HAP-1 (cell line): Measurements from ENCODE around the gene GPRIN2.

Experiments
- DNase-seq, 2 experiments: peaks; one replicate each; pipeline ENCODE4 v3.0.0-alpha.2; 2016 to 2020; ENCODE audit warnings: low spot score in 2 of 2
- H3K27me3 ChIP-seq: fragments of 250-450 bp; sonication (Bioruptor Pico); 2 replicates; pipeline ENCODE4 v1.5.1; 2020; ENCODE audit warnings: low read depth, mild to moderate bottlenecking, moderate library complexity
- H3K36me3 ChIP-seq: fragments of 250-450 bp; sonication (Bioruptor Pico); replicated peaks from 2 replicates; pipeline ENCODE4 v1.5.1; 2020; ENCODE audit warnings: mild to moderate bottlenecking
- H3K4me1 ChIP-seq: fragments of 250-450 bp; sonication (Bioruptor Pico); 2 replicates; pipeline ENCODE4 v1.5.1; 2020; ENCODE audit warnings: mild to moderate bottlenecking
- H3K4me3 ChIP-seq: fragments of 250-450 bp; sonication (Bioruptor Pico); 2 replicates; pipeline ENCODE4 v1.5.1; 2020; ENCODE audit warnings: mild to moderate bottlenecking, moderate library complexity
- H3K9me3 ChIP-seq: fragments of 250-450 bp; sonication (Bioruptor Pico); 2 replicates; pipeline ENCODE4 v1.5.1; 2020; ENCODE audit warnings: mild to moderate bottlenecking, moderate library complexity
- in situ Hi-C: fragments of 300-500 bp; cut with MboI; formaldehyde crosslinking; loops from 3 replicates; pipeline ENCODE4 v1.14.3; 2020; ENCODE audit warnings: low sequenced_read_pairs, inconsistent platforms, mixed read lengths

GPRIN2 gene

DNA sequence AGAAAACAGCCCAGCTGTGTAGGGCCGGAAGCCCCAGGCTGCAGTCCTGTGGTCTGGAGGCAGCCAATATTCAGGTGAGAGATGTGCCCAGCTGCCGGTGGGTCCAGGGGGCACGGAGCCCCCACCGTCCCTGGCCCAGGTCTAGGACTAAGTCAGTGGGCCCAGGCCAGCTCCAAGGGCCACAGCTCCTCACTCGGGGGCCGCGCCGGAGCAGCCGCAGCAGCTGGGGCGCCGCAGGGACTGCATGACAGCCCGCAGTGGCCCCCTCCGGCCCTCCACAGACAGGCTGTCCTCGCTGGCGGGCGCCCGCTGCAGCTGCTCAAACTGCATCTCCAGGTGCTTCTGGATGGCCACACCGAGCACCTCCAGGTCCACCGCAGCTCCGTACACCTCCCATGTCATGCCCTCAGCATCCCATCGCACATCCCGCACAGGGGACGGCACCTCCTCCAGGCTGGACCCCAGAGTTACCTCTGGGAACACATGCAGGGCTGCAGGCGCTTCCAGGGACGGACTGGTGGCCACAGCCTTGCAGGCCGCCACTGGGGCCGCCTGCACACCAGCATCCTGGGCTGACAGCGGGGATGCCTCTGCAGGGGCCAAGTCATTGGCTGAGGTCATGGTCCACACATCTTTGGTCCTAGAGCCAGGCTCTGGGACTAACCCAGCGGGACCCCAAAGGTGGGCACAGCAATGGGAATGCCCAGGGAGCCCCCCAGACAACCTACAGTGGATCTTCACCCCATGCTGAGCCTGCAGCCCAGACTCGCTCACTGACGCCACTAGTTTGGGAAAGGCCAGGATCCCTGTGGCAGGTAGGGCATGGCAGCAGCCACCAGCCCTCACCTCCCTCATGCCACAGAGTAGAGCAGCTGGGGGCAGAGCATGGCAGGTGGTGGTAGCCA is 7.0 kb downstream of the GPRIN2 start:
- in situ Hi-C loops = loop anchor here (25.0 kb wide), 1 partner anchor 1688 kb away; no protein-coding TSS in a partner anchor
- Histone ChIP-seq H3K27me3 (peaks cover 2% of the 10 kb centered on the region; the same call in 1 of the 2 replicates), H3K36me3 (no peaks in the 10 kb centered on the region), H3K4me3 (no peak overlapping the region), H3K9me3 (no peaks in the 10 kb centered on the region), H3K4me1 (no peaks in the 10 kb centered on the region)
- peak in 1 of 2 experiments; percentile 6 for DNase-seq

DNA sequence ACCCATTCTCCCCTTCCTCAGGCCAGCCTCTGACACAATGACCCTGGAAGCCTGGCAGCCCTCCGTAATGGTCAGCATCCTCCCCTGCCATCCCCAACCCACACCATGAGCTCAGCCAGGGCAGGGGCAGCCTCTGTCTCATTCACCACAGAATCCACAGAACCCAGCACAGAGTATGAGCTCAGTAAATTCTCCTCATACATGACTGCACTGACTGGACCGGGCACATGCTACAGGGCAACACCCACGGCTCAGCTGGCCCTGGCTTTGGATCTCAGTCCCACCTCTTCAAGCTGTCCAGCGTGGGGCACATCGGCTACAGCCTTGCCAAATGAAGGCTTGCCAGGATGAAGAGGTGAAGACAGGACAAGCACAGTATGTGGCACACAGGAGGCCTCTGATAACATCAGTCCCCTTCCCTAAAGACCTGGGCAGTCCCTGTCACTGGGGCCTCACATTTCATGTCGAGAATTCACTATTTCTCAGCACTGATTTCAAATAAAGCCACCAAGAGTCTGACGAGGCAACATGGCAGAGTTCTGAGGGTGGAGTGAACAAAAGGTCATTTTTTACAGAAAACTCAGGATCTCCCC is 7.9 kb downstream of the GPRIN2 start:
- Histone ChIP-seq H3K4me1 (no peaks in the 10 kb centered on the region), H3K4me3 (no peak overlapping the region), H3K9me3 (no peaks in the 10 kb centered on the region), H3K27me3 (peaks cover 2% of the 10 kb centered on the region; the same call in 1 of the 2 replicates), H3K36me3 (no peaks in the 10 kb centered on the region)
- peak in 1 of 2 experiments; percentile 5 for DNase-seq
- in situ Hi-C loops = loop anchor here (25.0 kb wide), 1 partner anchor 1689 kb away; no protein-coding TSS in a partner anchor

DNA sequence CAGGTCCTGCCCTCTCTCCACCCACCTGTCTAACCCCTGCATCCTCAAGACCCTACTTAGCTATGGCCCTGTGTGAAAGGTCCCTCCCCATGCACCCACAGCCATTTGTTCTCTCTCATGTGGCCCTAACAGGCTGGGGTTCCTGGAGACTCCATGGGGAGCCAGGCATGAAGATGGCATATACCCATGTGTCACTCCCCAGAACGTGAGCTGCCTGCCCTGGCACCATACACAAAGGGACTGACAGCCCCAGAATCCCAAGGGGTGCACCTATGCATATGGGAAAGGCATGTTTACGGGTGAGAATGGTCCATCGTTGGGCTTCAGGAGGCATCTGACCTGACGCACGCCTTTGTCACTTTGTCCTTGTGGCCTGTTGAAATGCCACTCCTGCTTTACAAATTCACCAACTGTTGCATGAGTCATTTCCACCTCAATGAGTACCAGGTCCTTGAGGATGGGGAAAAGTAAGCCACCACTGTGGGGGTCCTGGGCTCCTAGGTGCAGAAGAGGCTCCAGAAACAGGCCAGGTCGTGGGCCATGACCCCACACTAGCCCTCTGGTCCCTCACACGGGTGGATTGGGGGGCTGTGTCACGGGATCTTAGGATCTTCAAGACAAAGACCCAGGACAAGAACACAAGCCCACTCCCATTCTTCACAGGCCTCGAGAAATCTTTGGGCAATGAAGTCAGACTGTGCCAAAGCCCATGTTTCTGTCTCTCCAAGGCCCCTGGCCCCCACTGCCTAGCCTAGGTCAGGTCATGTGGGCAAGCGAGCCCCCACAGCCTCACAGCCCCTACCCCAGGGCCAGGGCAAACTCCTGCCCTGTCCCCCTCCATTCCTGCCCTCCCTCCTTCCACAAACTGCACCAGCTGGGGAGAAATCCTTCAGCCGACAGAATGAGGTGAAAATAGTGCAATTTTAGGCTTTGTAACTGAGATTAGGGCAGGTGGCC is 8.6 kb downstream of the GPRIN2 start:
- H3K4me1 ChIP-seq = no peaks in the 10 kb centered on the region
- peaks cover 2% of the 10 kb centered on the region; the same call in 1 of the 2 replicates for H3K27me3 ChIP-seq
- no peaks in the 10 kb centered on the region for H3K9me3 ChIP-seq
- DNase-seq = peak in 1 of 2 experiments; percentile 6
- in situ Hi-C loops = loop anchor here (25.0 kb wide), 1 partner anchor 1689 kb away; no protein-coding TSS in a partner anchor
- H3K4me3 ChIP-seq = no peak overlapping the region
- H3K36me3 ChIP-seq = no peaks in the 10 kb centered on the region

DNA sequence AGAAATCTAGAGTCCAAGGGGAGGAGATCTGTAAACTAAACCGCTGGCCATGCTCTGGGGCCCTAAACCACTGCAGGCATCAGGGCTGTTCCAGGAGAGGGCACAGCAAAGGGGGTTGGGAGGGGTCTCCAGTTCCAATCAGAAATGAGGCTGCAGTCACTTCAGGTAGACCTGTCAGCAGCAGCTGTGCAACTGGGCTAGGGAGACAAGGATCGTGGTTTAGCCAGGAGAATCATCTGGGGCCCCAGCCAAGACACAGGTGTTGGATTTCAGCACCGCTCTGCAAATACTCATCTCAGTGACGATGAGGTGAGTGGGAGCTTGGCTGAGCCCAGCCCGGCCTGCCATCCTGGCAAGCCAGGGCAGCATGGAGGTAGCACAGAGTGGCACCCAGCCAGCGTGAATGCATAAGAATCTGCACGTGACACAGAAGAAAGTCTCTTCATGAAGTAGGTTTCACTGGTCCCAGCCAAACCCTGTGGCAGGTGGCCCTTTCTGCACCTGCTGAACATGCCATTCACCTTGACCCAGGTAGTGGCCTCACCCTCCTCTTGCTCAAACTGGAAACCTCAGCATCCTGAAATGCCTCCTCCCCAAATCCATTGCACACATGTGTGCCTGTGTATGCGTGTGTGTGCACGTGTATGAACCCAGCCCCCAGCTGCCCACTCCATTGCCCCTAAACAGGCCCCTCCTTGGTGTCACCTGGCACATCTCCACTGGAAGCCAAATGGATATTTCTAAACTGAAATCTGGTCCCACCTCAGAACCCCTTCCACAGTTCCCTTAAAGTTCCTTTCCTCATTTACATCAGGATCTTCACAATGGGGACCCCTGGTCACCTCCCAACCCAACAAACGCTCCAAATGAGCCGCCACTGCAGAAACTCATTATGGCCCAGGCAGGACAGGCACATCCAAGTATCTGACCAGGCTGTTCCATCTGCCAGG is 9.6 kb downstream of the GPRIN2 start:
- peak in 1 of 2 experiments; percentile 8 for DNase-seq
- H3K27me3 ChIP-seq = peaks cover 2% of the 10 kb centered on the region; the same call in 1 of the 2 replicates
- in situ Hi-C loops = loop anchor here (25.0 kb wide), 1 partner anchor 1690 kb away; no protein-coding TSS in a partner anchor
- H3K4me1 ChIP-seq = no peaks in the 10 kb centered on the region
- no peaks in the 10 kb centered on the region for H3K36me3 ChIP-seq
- H3K9me3 ChIP-seq = no peaks in the 10 kb centered on the region
- H3K4me3 ChIP-seq = no peak overlapping the region

DNA sequence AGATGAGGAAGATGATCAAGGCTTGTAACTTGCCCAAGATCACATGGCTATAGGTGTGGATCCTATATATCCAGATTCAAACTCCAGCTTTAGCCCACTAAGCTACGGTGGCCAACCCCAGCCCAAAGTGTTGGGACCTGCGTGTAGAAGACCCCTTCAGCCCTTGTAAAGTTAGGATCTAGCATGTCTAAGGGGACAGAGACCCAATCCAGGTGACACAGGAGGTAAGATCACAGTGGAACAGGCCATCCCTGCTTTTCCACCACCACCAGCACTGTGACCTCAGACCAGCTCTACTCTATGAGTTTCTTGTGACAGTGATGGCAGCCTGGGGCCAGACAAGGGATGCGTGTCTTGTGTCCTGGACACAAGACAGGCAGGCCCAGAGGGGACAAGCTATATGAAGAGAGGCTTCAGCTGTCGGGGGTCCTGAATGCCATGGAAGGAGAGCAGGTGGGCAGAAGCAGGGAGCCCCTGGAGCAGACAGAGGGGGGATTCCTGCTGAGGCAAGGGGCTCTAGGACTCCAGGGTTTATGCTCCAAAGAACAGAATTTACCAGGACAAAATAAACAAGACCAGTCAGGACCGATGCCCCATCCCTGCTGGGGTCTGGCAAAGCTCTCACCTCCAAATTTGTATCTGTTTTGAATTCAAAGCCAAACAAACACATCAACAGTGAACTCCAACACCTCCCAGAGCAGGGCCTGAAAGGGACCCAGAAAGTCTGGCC is 10.4 kb downstream of the GPRIN2 start:
- DNase-seq = peak in 1 of 2 experiments; percentile 6
- no peaks in the 10 kb centered on the region for H3K4me1 ChIP-seq
- in situ Hi-C loops = loop anchor here (25.0 kb wide), 1 partner anchor 1691 kb away; no protein-coding TSS in a partner anchor
- no peaks in the 10 kb centered on the region for H3K36me3 ChIP-seq
- no peak overlapping the region for H3K4me3 ChIP-seq
- H3K9me3 ChIP-seq = no peaks in the 10 kb centered on the region
- peaks cover 2% of the 10 kb centered on the region; the same call in 1 of the 2 replicates for H3K27me3 ChIP-seq

DNA sequence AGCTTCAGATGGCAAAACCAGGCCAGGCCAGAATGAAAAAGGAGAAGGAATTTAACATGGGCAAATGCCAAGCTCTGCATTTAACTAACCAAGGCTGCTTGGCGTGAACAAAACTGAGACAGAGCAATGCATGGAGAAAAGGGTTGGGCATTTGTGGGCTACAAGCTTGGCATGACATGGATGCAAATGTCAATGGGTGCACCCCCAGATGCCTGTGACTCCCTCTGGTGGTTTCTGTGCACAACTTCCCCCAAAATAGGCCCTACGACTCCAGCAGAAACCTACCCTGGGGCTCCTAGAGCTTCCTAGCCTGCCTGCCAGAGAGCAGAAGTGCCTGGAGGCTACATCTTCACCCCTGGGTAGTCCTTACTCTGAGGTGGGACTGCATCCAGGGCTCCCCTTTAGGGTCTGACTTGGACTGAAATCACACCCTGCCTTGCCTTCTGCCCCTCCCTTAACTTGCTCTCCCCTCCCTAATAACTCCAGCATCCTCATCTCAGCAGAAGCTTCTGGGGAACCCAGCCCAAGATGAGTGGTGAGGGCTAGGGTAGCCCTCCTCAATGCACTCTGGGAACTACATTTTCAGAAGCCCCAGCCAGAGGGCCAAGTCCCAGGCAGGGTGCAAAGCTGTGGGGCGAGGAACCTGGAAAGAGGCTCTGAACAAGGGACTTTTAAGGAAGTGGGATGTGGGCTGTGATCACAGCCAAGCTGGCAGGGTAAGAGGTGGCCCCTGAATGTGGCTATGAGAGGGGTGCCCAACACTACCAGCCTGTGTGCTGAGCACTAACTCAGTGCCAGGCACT is 11.3 kb downstream of the GPRIN2 start:
- peak in 1 of 2 experiments; percentile 15 for DNase-seq
- Histone ChIP-seq H3K36me3 (no peaks in the 10 kb centered on the region), H3K27me3 (peaks cover 2% of the 10 kb centered on the region; the same call in 1 of the 2 replicates), H3K4me3 (no peak overlapping the region), H3K9me3 (no peaks in the 10 kb centered on the region), H3K4me1 (no peaks in the 10 kb centered on the region)
- in situ Hi-C loops = loop anchor here (25.0 kb wide), 1 partner anchor 1692 kb away; no protein-coding TSS in a partner anchor

DNA sequence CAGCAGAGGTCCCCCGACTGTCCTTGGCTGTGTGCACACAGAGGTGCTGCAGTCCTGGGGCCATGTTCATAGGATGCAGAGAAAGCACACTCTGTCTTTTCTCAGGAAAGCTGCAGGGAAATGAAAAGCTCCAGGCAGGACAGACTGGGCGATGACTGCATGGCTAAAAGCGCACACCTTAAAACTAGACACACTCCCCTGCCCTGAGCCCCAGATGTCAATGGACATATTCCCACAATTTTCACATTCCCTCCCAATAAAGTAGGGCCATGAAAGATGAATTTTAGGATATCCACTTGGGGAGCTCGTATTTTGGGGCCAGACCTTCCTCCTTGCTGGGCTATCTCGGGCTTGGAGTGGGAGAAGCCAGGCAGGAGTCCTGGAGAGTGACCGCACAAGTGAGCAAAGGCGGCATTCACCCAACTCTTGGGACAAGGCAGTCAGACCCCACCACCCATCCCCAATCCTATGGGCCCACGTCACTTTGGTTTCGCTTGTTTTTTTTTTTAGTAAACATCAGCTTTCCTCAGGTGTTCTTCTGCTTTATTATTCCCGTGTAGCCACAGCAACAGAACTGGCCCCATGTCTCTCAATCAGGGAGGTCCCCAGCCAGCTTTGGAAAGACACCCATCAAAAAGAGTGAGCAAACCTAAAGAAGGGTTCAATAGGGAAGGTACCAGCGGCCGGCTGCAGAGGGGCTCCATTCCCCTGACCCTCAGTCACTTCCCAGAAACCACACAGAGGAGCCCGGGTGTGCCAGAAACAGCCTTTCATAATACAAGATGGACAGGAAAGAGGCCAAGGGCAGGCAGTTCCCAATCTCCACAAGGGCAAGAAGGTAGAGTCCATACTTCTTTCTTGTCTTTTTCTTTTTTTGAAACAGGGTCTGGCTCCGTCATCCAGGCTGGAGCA is 12.7 kb downstream of the GPRIN2 start:
- DNase-seq = peak in 1 of 2 experiments; percentile 8
- H3K9me3 ChIP-seq = no peaks in the 10 kb centered on the region
- H3K36me3 ChIP-seq = no peaks in the 10 kb centered on the region
- H3K27me3 ChIP-seq = peaks cover 7% of the 10 kb centered on the region; the same call in 1 of the 2 replicates
- in situ Hi-C loops = loop anchor here (25.0 kb wide), 1 partner anchor 1694 kb away; no protein-coding TSS in a partner anchor
- no peak overlapping the region for H3K4me3 ChIP-seq
- no peaks in the 10 kb centered on the region for H3K4me1 ChIP-seq

DNA sequence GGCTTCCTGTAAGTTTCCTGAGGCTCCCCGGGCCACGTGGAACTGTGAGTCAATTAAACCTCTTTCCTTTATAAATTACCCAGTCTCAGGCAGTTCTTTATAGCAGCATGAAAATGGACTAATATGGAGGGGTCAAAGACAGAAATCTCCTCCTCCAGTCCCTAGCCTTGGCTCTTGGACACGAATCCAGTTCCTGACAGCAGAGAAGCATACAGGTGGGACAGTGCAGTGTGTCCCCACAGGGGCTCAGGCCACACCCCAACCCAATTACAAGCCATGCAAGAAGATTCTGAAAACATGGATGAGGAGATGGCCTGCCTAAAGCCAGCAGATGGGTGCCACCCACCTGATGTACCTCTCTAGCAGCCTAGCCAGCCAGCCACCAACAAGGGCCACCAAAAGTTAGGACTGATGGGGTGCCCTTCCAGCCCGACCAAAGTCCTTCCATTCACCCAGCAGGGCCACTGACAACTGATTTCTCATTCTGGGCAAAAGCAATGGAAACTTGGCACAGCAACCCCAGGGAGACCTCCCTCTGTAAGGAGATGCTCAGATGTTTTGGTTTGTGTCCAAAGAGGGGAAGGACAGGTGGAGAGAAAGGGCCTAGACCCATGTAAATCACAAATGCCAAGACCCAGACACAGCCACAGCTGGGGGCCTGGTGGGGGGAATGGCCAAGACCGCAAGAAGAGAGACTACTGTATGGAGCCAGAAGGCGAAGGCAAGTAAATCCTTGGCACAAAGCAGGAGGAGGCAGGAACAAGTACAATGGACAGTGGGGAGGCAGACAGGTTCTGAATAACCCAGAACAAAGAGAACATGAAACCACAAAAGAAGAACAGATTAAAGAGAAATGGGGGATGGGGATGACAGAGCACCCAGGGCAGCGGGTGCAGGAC is 13.6 kb downstream of the GPRIN2 start:
- Histone ChIP-seq H3K27me3 (peaks cover 9% of the 10 kb centered on the region; the same call in 1 of the 2 replicates), H3K36me3 (no peaks in the 10 kb centered on the region), H3K4me3 (no peak overlapping the region), H3K4me1 (no peaks in the 10 kb centered on the region), H3K9me3 (no peaks in the 10 kb centered on the region; the same call in 1 of the 2 replicates)
- DNase-seq = no peak
- in situ Hi-C loops = loop anchor here (25.0 kb wide), 1 partner anchor 1694 kb away; no protein-coding TSS in a partner anchor

DNA sequence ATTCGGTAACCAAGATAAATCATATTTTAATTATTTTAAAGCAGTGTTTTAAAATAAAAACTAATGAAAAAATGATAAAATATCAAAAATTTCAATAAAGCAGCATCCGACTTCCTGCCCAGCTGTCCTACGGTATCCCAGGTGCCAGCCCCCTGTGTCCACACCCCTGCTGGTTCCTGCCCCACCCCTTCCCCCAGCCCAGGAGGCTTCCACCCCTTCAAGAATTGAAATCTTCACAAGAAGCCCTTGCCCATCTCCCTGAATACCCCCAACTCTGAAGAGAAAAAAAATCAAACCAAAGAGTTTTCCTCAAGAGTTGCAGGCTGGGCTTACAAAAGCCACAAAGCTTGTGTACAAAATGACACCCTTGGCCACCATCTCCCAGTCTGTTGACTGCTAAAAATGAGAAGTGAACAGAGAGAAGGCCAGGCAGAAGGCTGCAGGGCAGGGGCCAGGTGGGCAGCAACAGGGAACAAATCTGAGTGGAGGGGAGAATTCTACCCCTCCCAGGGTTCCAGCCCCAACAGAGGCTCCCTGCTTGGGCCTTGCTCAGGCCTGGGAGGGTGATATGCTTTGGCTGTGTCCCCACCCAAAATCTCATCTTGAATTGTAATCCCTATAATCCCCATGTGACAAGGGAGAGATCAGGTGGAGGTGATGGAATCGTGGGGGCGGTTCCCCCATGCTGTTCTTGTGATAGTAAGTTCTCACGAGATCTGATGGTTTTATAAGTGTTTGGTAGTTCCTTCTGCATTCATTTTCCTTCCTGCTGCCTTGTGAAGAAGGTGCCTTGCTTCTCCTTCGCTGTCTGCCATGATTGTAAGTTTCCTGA is 14.5 kb downstream of the GPRIN2 start:
- Histone ChIP-seq H3K4me1 (no peaks in the 10 kb centered on the region), H3K9me3 (no peaks in the 10 kb centered on the region; the same call in 1 of the 2 replicates), H3K36me3 (no peaks in the 10 kb centered on the region), H3K27me3 (peaks cover 9% of the 10 kb centered on the region; the same call in 1 of the 2 replicates), H3K4me3 (no peak overlapping the region)
- in situ Hi-C loops = loop anchor here (25.0 kb wide), 1 partner anchor 1695 kb away; no protein-coding TSS in a partner anchor
- DNase-seq = peak in 1 of 2 experiments; percentile 6
